B cell (primary cell): Measurements from ENCODE around the gene PNPLA2. TPM values are rescaled to one million over a fixed set of nuclear protein-coding genes. Genes with fewer than 3 reads are reported as not detected.
A peak's percentile ranks its signal among the peaks of the same experiment; 100 is the strongest.

ENCODE experiments used
- ATAC-seq: fragments of 200-7000 bp; cut with Tn5 transposase; one replicate; pipeline ENCODE4 v1.10.0; 2021; ENCODE audit warnings: low read depth, mild to moderate bottlenecking, moderate number of reproducible peaks, moderate library complexity
- CTCF ChIA-PET: fragments of 350-600 bp; sonication (Branson Sonifier 250); formaldehyde crosslinking; loops from one replicate; lab custom pipeline; 2021; ENCODE audit warnings: antibody characterized with exemption, inconsistent platforms; lab: Charles Lee
- POLR2A ChIA-PET: fragments of 350-600 bp; sonication (Branson Sonifier 250); formaldehyde crosslinking; loops from one replicate; lab custom pipeline; 2021; ENCODE audit warnings: antibody characterized with exemption; lab: Charles Lee
- DNase-seq: peaks from one replicate; pipeline ENCODE4 v3.0.0; 2013
- H2AFZ ChIP-seq: 2 replicates; pipeline ENCODE4 v1.6.1; 2012; ENCODE audit warnings: mild to moderate bottlenecking, low read depth, low read length; ENCODE audit not compliant: insufficient read depth, poor library complexity, severe bottlenecking
- H3K27ac ChIP-seq, 2 donors: 1 replicate in 1 of 2; 2 replicates in 1 of 2; pipeline ENCODE4 v1.5.1; 2012 to 2013; ENCODE audit warnings: low read length in 2 of 2, mild to moderate bottlenecking in 2 of 2, moderate library complexity in 1 of 2
- H3K27me3 ChIP-seq, 4 experiments: fragments of 200-600 bp in 1 of 4; sonication (generic) in 1 of 4; replicated peaks in 1 of 4; 1 replicate in 2 of 4; 2 replicates in 2 of 4; pipeline versions ENCODE4 v1.6.1 to v1.7.0; 2013 to 2016; ENCODE audit warnings: low read length in 3 of 4, mild to moderate bottlenecking in 2 of 4, mixed read lengths in 1 of 4, moderate library complexity in 1 of 4; ENCODE audit not compliant: insufficient read depth in 4 of 4, control insufficient read depth in 3 of 4; ENCODE audit errors: control extremely low read depth in 1 of 4
- H3K36me3 ChIP-seq, 2 experiments: replicated peaks in 1 of 2; 1 replicate in 1 of 2; 2 replicates in 1 of 2; pipeline versions ENCODE4 v1.6.1 to v1.7.1; 2013; ENCODE audit warnings: low read length in 1 of 2; ENCODE audit not compliant: insufficient read depth in 2 of 2, control insufficient read depth in 1 of 2; ENCODE audit errors: control extremely low read depth in 1 of 2, extremely low read depth in 1 of 2
- H3K4me1 ChIP-seq, 2 donors: fragments of 200-600 bp in 1 of 2; sonication (generic) in 1 of 2; 1 replicate in 1 of 2; 2 replicates in 1 of 2; pipeline versions ENCODE4 v1.5.1 to v1.6.1; 2013 to 2017; ENCODE audit warnings: low read length in 2 of 2; ENCODE audit not compliant: control insufficient read depth in 2 of 2, insufficient read depth in 2 of 2
- H3K4me2 ChIP-seq: replicated peaks from 2 replicates; pipeline ENCODE3; 2012; ENCODE audit warnings: mild to moderate bottlenecking, low read depth, low read length; ENCODE audit not compliant: poor library complexity, severe bottlenecking
- H3K4me3 ChIP-seq, 5 experiments: fragments of 200-600 bp in 1 of 5; sonication (generic) in 1 of 5; 1 replicate in 3 of 5; 2 replicates in 2 of 5; pipeline versions ENCODE4 v1.5.1 to v1.7.0; 2011 to 2016; ENCODE audit warnings: low read length in 4 of 5, mild to moderate bottlenecking in 4 of 5, low read depth in 2 of 5, control low read depth in 1 of 5, moderate library complexity in 1 of 5; ENCODE audit not compliant: insufficient read depth in 1 of 5; ENCODE audit errors: control extremely low read depth in 1 of 5, extremely low read depth in 1 of 5
- H3K79me2 ChIP-seq: fragments of 200-600 bp; sonication (generic); one replicate; pipeline ENCODE4 v1.6.0; 2016; ENCODE audit warnings: low read length; ENCODE audit not compliant: control insufficient read depth, insufficient read depth
- H3K9ac ChIP-seq: fragments of 200-600 bp; sonication (generic); 2 replicates; pipeline ENCODE4 v1.6.1; 2017; ENCODE audit warnings: mild to moderate bottlenecking, low read length, moderate library complexity
- H3K9me3 ChIP-seq, 3 donors: one replicate each; pipeline versions ENCODE4 v1.6.1 to v1.7.1; 2013; ENCODE audit warnings: low read length in 2 of 3; ENCODE audit not compliant: control insufficient read depth in 2 of 3, insufficient read depth in 1 of 3; ENCODE audit errors: control extremely low read depth in 1 of 3
- H4K20me1 ChIP-seq: 2 replicates; pipeline ENCODE4 v1.6.0; 2012; ENCODE audit warnings: mild to moderate bottlenecking, low read length; ENCODE audit not compliant: insufficient read depth, control insufficient read depth, poor library complexity, severe bottlenecking
- H3K27ac Mint-ChIP-seq: one replicate; pipeline ENCODE4 v1.8.0; 2021; ENCODE audit warnings: mixed read lengths
- H3K27me3 Mint-ChIP-seq: one replicate; pipeline ENCODE4 v1.8.0; 2021; ENCODE audit warnings: mixed read lengths
- H3K4me1 Mint-ChIP-seq: one replicate; pipeline ENCODE4 v1.8.0; 2021; ENCODE audit warnings: mixed read lengths
- H3K4me3 Mint-ChIP-seq: one replicate; pipeline ENCODE4 v1.8.0; 2021; ENCODE audit warnings: mixed read lengths
- H3K9me3 Mint-ChIP-seq: one replicate; pipeline ENCODE4 v1.8.0; 2022; ENCODE audit warnings: mixed read lengths; ENCODE audit not compliant: insufficient read depth
- EZH2 ChIP-seq: IDR thresholded peaks from 2 replicates; pipeline ENCODE4 v1.6.1; 2012; ENCODE audit warnings: borderline replicate concordance, low read depth, mild to moderate bottlenecking, moderate library complexity, low read length; ENCODE audit not compliant: insufficient read depth, poor library complexity, severe bottlenecking
- WGBS: methylation state at CpG from one replicate; pipeline ENCODE4 v1.1.5; 2013; ENCODE audit warnings: missing lambda C conversion rate; ENCODE audit not compliant: insufficient coverage; 5-methylcytosine and 5-hydroxymethylcytosine counted together
- intact Hi-C: fragments of 100-400 bp; cut with micrococcal nuclease; formaldehyde crosslinking; loops from one replicate; pipeline ENCODE4 v1.10.0; 2022
- polyA plus RNA-seq: library from polyadenylated mRNA; depleted of rRNA; stranded (reverse); fragments of >200 nt; gene quantifications from 2 replicates; pipeline ENCODE4 v1.2.3, GENCODE V29; 2012
- total RNA-seq, 2 donors: library from RNA; stranded (reverse); fragments of 120-200 nt in 1 of 2; gene quantifications; 1 replicate in 1 of 2; 2 replicates in 1 of 2; pipeline versions ENCODE4 v1.2.3 to v1.2.4, GENCODE V29; 2013 to 2022
- TF ChIP-seq, protein P1 (sequence below): fragments of 200-600 bp; IDR thresholded peaks from one replicate; pipeline ENCODE4 v1.8.0; 2022; ENCODE audit warnings: antibody characterized with exemption, mild to moderate bottlenecking

PNPLA2 gene
- total and polyA plus RNA-seq, 2 donors (not counting 1 experiment from before 2014, with no cell fraction given) = 208 to 276 TPM

DNA sequence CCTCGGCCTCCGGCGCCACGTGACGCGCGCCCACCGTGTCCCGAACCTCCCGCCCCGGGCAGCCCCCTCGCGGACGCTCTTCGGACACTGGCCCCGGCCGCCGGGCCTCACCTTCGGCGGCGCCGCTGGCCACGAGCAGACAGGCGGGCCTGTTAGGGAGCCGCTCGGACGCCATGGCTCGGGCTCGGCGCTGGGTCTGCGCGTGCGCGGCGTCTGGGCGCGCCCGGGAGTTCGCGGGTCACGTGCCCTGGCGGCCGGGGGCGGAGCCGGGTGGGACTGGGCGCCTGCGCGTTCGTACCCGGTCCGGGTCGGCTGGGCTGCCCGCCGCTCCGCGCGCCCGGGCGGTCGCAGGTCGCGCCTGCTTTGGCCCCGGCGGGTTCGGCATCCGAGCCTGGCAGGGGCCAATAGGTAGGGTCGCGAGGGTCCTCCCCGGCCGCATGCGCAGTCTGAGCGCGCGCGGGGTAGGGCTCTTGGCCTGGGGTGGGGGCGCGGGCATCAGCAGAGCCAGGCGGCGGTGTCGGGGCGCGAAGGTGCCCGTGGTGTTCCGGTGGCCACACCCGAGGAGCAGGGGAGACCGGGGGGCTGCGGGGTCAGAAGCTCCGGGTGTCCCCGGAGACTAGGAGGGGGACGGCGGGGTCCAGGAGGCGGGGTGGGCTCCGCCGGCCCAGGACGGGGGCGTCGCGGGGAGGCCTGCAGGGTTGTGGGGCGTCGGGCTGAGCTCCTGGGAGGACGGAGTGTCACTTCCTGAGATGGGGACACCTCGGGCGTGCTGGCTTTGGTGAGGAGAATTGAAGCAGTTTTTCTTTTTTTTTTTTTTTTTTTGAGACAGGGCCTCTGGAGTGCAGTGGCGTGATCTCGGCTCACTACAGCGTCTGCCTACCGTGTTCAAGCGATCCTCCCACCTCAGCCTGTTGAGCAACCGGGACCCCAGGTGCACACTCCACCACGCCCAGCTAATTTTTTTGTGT lies 41.1 kb upstream of the PNPLA2 start, which contains the start of gene GATD1:
TSS of gene GATD1 (minus strand) at position 200 of the 968 bp plus-strand sequence. CDS start at position 175, 25 bp downstream.
- DNase-seq (peak; percentile 94), ATAC-seq (peak; percentile 89)
- peak within 1 kb of the TSS; percentile 63 for H3K27ac Mint-ChIP-seq
- Histone ChIP-seq H4K20me1 (peaks cover 62% of the 10 kb centered on the region), H2AFZ (peak within 1 kb of the TSS; percentile 99), H3K27ac (peak within 1 kb of the TSS; percentile 12 to 76), H3K9ac (peak within 1 kb of the TSS; percentile 86), H3K79me2 (peaks cover 61% of the 10 kb centered on the region), H3K4me3 (peak within 1 kb of the TSS; percentile 18 to 80 (median 73)), H3K4me2 (peak within 1 kb of the TSS; percentile 99), H3K4me1 (peaks cover 12 to 24% of the 10 kb centered on the region in 2 donors), H3K36me3 (peaks cover 0 to 4% of the 10 kb centered on the region in 2 experiments), H3K27me3 (no peaks in the 10 kb centered on the region), H3K9me3 (no peaks in the 10 kb centered on the region)
- under 1% methylated on average over 101 of the region's 110 CpGs for WGBS
- intact Hi-C loops = loop anchor here (1.0 to 2.0 kb wide), 2 partner anchors 20 to 31 kb away; partner anchors contain the start of gene TALDO1
- TF ChIP-seq, protein P1, sequence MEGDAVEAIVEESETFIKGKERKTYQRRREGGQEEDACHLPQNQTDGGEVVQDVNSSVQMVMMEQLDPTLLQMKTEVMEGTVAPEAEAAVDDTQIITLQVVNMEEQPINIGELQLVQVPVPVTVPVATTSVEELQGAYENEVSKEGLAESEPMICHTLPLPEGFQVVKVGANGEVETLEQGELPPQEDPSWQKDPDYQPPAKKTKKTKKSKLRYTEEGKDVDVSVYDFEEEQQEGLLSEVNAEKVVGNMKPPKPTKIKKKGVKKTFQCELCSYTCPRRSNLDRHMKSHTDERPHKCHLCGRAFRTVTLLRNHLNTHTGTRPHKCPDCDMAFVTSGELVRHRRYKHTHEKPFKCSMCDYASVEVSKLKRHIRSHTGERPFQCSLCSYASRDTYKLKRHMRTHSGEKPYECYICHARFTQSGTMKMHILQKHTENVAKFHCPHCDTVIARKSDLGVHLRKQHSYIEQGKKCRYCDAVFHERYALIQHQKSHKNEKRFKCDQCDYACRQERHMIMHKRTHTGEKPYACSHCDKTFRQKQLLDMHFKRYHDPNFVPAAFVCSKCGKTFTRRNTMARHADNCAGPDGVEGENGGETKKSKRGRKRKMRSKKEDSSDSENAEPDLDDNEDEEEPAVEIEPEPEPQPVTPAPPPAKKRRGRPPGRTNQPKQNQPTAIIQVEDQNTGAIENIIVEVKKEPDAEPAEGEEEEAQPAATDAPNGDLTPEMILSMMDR = no peak
- TF ChIP-seq EZH2 = no peak
- peaks cover 18% of the 10 kb centered on the region for H3K4me1 Mint-ChIP-seq
- H3K27me3 Mint-ChIP-seq = no peaks in the 10 kb centered on the region
- H3K4me3 Mint-ChIP-seq = peak within 1 kb of the TSS; percentile 80
- no peaks in the 10 kb centered on the region for H3K9me3 Mint-ChIP-seq
- CTCF ChIA-PET = interaction anchor here (0.6 to 1.5 kb wide), 4 partner anchors 16 to 118 kb away, joined by 3 read pairs; no protein-coding TSS in a partner anchor
- POLR2A ChIA-PET = interaction anchor here (0.5 to 0.7 kb wide), 6 partner anchors 23 to 362 kb away, joined by 3 to 9 read pairs (median 6); partner anchors contain the start of gene PNPLA2
